Effector memory CD8-positive, alpha-beta T cell (primary cell): Measurements from ENCODE around the gene PTPRK.

Source experiments
- ATAC-seq: fragments of 150-1000 bp; cut with Tn5 transposase; replicated peaks from 2 replicates; pipeline ENCODE4 v1.10.0; 2021; ENCODE audit warnings: mild to moderate bottlenecking, moderate library complexity
- DNase-seq, 3 experiments: peaks; one replicate each; pipeline ENCODE4 v3.0.0; 2021
- H3K27ac Mint-ChIP-seq, 2 donors: one replicate each; pipeline ENCODE4 v1.8.0; 2022; ENCODE audit warnings: mild to moderate bottlenecking in 2 of 2, mixed read lengths in 2 of 2, moderate library complexity in 2 of 2
- H3K27me3 Mint-ChIP-seq, 2 donors: one replicate each; pipeline ENCODE4 v1.8.0; 2022; ENCODE audit warnings: mixed read lengths in 2 of 2
- H3K36me3 Mint-ChIP-seq: one replicate; pipeline ENCODE4 v1.8.0; 2022; ENCODE audit warnings: mild to moderate bottlenecking, moderate library complexity, mixed read lengths; ENCODE audit not compliant: insufficient read depth
- H3K4me1 Mint-ChIP-seq, 2 donors: one replicate each; pipeline ENCODE4 v1.8.0; 2022; ENCODE audit warnings: low read depth in 2 of 2, mixed read lengths in 2 of 2
- H3K4me3 Mint-ChIP-seq, 2 donors: one replicate each; pipeline ENCODE4 v1.8.0; 2022; ENCODE audit warnings: mild to moderate bottlenecking in 2 of 2, mixed read lengths in 2 of 2, moderate library complexity in 2 of 2
- H3K9me3 Mint-ChIP-seq, 2 donors: one replicate each; pipeline ENCODE4 v1.8.0; 2022; ENCODE audit warnings: mixed read lengths in 2 of 2

Gene PTPRK

GRCh38 chr6:128314190-128314589, 206.2 kb downstream of the PTPRK start:
- H3K4me1 Mint-ChIP-seq = peaks cover 2 to 3% of the 10 kb centered on the region in 2 donors
- no peaks in the 10 kb centered on the region for H3K9me3 Mint-ChIP-seq
- H3K36me3 Mint-ChIP-seq = no peaks in the 10 kb centered on the region
- ATAC-seq = no peak
- H3K27ac Mint-ChIP-seq = no peak overlapping the region
- no peaks in the 10 kb centered on the region for H3K27me3 Mint-ChIP-seq
- DNase-seq = no peak
- no peak overlapping the region for H3K4me3 Mint-ChIP-seq

GRCh38 chr6:128311944-128312570, 208.3 kb downstream of the PTPRK start:
- H3K27me3 Mint-ChIP-seq = no peaks in the 10 kb centered on the region
- no peak overlapping the region for H3K4me3 Mint-ChIP-seq
- DNase-seq (no peak), ATAC-seq (no peak)
- no peaks in the 10 kb centered on the region for H3K9me3 Mint-ChIP-seq
- H3K4me1 Mint-ChIP-seq = peaks cover 2 to 3% of the 10 kb centered on the region in 2 donors
- no peak overlapping the region for H3K27ac Mint-ChIP-seq
- no peaks in the 10 kb centered on the region for H3K36me3 Mint-ChIP-seq

- Mint-ChIP-seq H3K36me3 (no peaks in the 10 kb centered on the region), H3K4me1 (peaks cover 2 to 3% of the 10 kb centered on the region in 2 donors), H3K27ac (no peak overlapping the region), H3K27me3 (no peaks in the 10 kb centered on the region), H3K9me3 (no peaks in the 10 kb centered on the region), H3K4me3 (no peak overlapping the region)
- ATAC-seq (no peak), DNase-seq (no peak)
Observed at GRCh38 chr6:128310451-128310850, 209.9 kb downstream of the PTPRK start.

- Mint-ChIP-seq H3K4me1 (peaks cover 2 to 3% of the 10 kb centered on the region in 2 donors), H3K36me3 (no peaks in the 10 kb centered on the region), H3K27ac (no peak overlapping the region), H3K4me3 (no peak overlapping the region), H3K27me3 (no peaks in the 10 kb centered on the region), H3K9me3 (no peaks in the 10 kb centered on the region)
- no peak for DNase-seq
- no peak for ATAC-seq
Observed at GRCh38 chr6:128307671-128308070, 212.7 kb downstream of the PTPRK start.

GRCh38 chr6:128305976-128306375, 214.4 kb downstream of the PTPRK start:
- no peak overlapping the region for H3K27ac Mint-ChIP-seq
- H3K4me1 Mint-ChIP-seq = no peaks in the 10 kb centered on the region
- H3K9me3 Mint-ChIP-seq = no peaks in the 10 kb centered on the region
- no peak for DNase-seq
- peaks cover 3% of the 10 kb centered on the region for H3K36me3 Mint-ChIP-seq
- no peak overlapping the region for H3K4me3 Mint-ChIP-seq
- no peaks in the 10 kb centered on the region for H3K27me3 Mint-ChIP-seq
- no peak for ATAC-seq

GRCh38 chr6:128305228-128305627, 215.2 kb downstream of the PTPRK start:
- Mint-ChIP-seq H3K4me3 (no peak overlapping the region), H3K27me3 (no peaks in the 10 kb centered on the region), H3K9me3 (no peaks in the 10 kb centered on the region), H3K4me1 (no peaks in the 10 kb centered on the region), H3K36me3 (peaks cover 3% of the 10 kb centered on the region), H3K27ac (no peak overlapping the region)
- no peak for DNase-seq
- ATAC-seq = no peak

GRCh38 chr6:128303870-128304269, 216.5 kb downstream of the PTPRK start:
- H3K9me3 Mint-ChIP-seq = no peaks in the 10 kb centered on the region
- peaks cover 3% of the 10 kb centered on the region for H3K36me3 Mint-ChIP-seq

GRCh38 chr6:128302942-128303341, 217.5 kb downstream of the PTPRK start:
- H3K27ac Mint-ChIP-seq = no peak overlapping the region

More at GRCh38 chr6:128303870-128304269, 216.5 kb downstream of the PTPRK start:
- no peak for ATAC-seq
- Mint-ChIP-seq H3K4me1 (no peaks in the 10 kb centered on the region), H3K27ac (no peak overlapping the region), H3K4me3 (no peak overlapping the region), H3K27me3 (no peaks in the 10 kb centered on the region)
- no peak for DNase-seq

GRCh38 chr6:128295670-128296069, 224.7 kb downstream of the PTPRK start:
- Mint-ChIP-seq H3K27ac (no peak overlapping the region), H3K27me3 (peaks cover 11 to 20% of the 10 kb centered on the region in 2 donors)

More at GRCh38 chr6:128302942-128303341, 217.5 kb downstream of the PTPRK start:
- Mint-ChIP-seq H3K4me1 (no peaks in the 10 kb centered on the region), H3K4me3 (no peak overlapping the region), H3K36me3 (peaks cover 3% of the 10 kb centered on the region), H3K27me3 (peaks cover 3% of the 10 kb centered on the region in 2 donors), H3K9me3 (no peaks in the 10 kb centered on the region)
- no peak for DNase-seq
- ATAC-seq = no peak

GRCh38 chr6:128290221-128290620, 230.2 kb downstream of the PTPRK start:
- DNase-seq (no peak), ATAC-seq (no peak)
- H3K9me3 Mint-ChIP-seq = no peaks in the 10 kb centered on the region
- no peaks in the 10 kb centered on the region for H3K4me1 Mint-ChIP-seq
- H3K27ac Mint-ChIP-seq = no peak overlapping the region
- peaks cover 5% of the 10 kb centered on the region for H3K36me3 Mint-ChIP-seq
- no peak overlapping the region for H3K4me3 Mint-ChIP-seq
- H3K27me3 Mint-ChIP-seq = peaks cover 5 to 7% of the 10 kb centered on the region in 2 donors

More at GRCh38 chr6:128295670-128296069, 224.7 kb downstream of the PTPRK start:
- no peak overlapping the region for H3K4me3 Mint-ChIP-seq
- DNase-seq (no peak), ATAC-seq (no peak)
- no peaks in the 10 kb centered on the region for H3K4me1 Mint-ChIP-seq
- H3K9me3 Mint-ChIP-seq = no peaks in the 10 kb centered on the region
- peaks cover 5% of the 10 kb centered on the region for H3K36me3 Mint-ChIP-seq

- DNase-seq = no peak
- Mint-ChIP-seq H3K36me3 (no peaks in the 10 kb centered on the region), H3K27me3 (peaks cover 5 to 7% of the 10 kb centered on the region in 2 donors), H3K9me3 (no peaks in the 10 kb centered on the region), H3K4me3 (no peak overlapping the region), H3K4me1 (peaks cover 2 to 3% of the 10 kb centered on the region in 2 donors), H3K27ac (no peak overlapping the region)
- ATAC-seq = no peak
Observed at GRCh38 chr6:128284128-128284527, 236.3 kb downstream of the PTPRK start.

- H3K9me3 Mint-ChIP-seq = no peaks in the 10 kb centered on the region
- no peak for DNase-seq
- peaks cover 2 to 3% of the 10 kb centered on the region in 2 donors for H3K4me1 Mint-ChIP-seq
- peaks cover 5 to 7% of the 10 kb centered on the region in 2 donors for H3K27me3 Mint-ChIP-seq
- no peak overlapping the region for H3K27ac Mint-ChIP-seq
- H3K36me3 Mint-ChIP-seq = no peaks in the 10 kb centered on the region
- ATAC-seq = no peak
- no peak overlapping the region for H3K4me3 Mint-ChIP-seq
Observed at GRCh38 chr6:128282961-128283360, 237.4 kb downstream of the PTPRK start.

- H3K27me3 Mint-ChIP-seq = no peaks in the 10 kb centered on the region
- ATAC-seq = no peak
- no peak overlapping the region for H3K4me3 Mint-ChIP-seq
- no peaks in the 10 kb centered on the region for H3K36me3 Mint-ChIP-seq
- H3K27ac Mint-ChIP-seq = no peak overlapping the region
- H3K9me3 Mint-ChIP-seq = no peaks in the 10 kb centered on the region
- H3K4me1 Mint-ChIP-seq = peaks cover 2 to 3% of the 10 kb centered on the region in 2 donors
- no peak for DNase-seq
Observed at GRCh38 chr6:128280960-128281359, 239.4 kb downstream of the PTPRK start.

- no peaks in the 10 kb centered on the region for H3K36me3 Mint-ChIP-seq
- no peak overlapping the region for H3K4me3 Mint-ChIP-seq
- H3K27me3 Mint-ChIP-seq = no peaks in the 10 kb centered on the region
- no peak overlapping the region for H3K27ac Mint-ChIP-seq
- H3K4me1 Mint-ChIP-seq = peaks cover 2 to 3% of the 10 kb centered on the region in 2 donors
- DNase-seq (no peak), ATAC-seq (no peak)
- H3K9me3 Mint-ChIP-seq = no peaks in the 10 kb centered on the region
Observed at GRCh38 chr6:128280066-128280465, 240.3 kb downstream of the PTPRK start.
